AG04450 (cell line): ENCODE results near the gene NACA2. TPM values are rescaled to one million over a fixed set of nuclear protein-coding genes. Genes with fewer than 3 reads are reported as not detected.

Experiments used
- CTCF ChIA-PET: fragments of 300-600, 350-600 bp; formaldehyde crosslinking; extraction: SDS; loops from one replicate; lab custom pipeline; 2022; ENCODE audit warnings: antibody characterized with exemption, inconsistent platforms; lab: Charles Lee
- POLR2A ChIA-PET: fragments of 350-600 bp; formaldehyde crosslinking; extraction: SDS; loops from one replicate; lab custom pipeline; 2021; ENCODE audit warnings: antibody characterized with exemption, inconsistent platforms; lab: Yijun Ruan, JAX
- DNase-seq: peaks from one replicate; pipeline ENCODE4 v3.0.0-alpha.2; 2011; ENCODE audit warnings: low read depth, low spot score
- H3K27ac ChIP-seq: one replicate; pipeline ENCODE4 v1.5.1; 2012; ENCODE audit warnings: low read depth, low read length, control low read depth
- H3K27me3 ChIP-seq: one replicate; pipeline ENCODE4 v1.6.0; 2012; ENCODE audit warnings: low read length; ENCODE audit not compliant: control insufficient read depth, insufficient read depth
- H3K4me3 ChIP-seq: 2 replicates; pipeline ENCODE4 v1.5.1; 2011; ENCODE audit warnings: mild to moderate bottlenecking, low read depth, low read length, control low read depth
- H3K9me3 ChIP-seq: 2 replicates; pipeline ENCODE4 v1.5.1; 2012; ENCODE audit warnings: low read length; ENCODE audit not compliant: control insufficient read depth, insufficient read depth
- polyA plus RNA-seq: library from polyadenylated mRNA; depleted of rRNA; stranded (reverse); fragments of >200 nt; gene quantifications from 2 replicates; pipeline ENCODE4 v1.2.3, GENCODE V29; 2011
- TF ChIP-seq, protein P1 (sequence below): IDR thresholded peaks from 2 replicates; pipeline ENCODE4 v1.5.1; 2011; ENCODE audit warnings: low read depth, low read length, control low read depth, inconsistent platforms

Gene NACA2
- polyA plus RNA-seq, 1 experiment, result 0.56 TPM

GRCh38 chr17:61627125-61627524 lies 36.1 kb upstream of the NACA2 start:
- no peak overlapping the region for H3K27ac ChIP-seq
- ChIA-PET CTCF (no interaction called here), POLR2A (interaction anchor here (0.7 kb wide), 1 partner anchor 26 kb away, joined by 3 read pairs; no protein-coding TSS in a partner anchor)

DNA sequence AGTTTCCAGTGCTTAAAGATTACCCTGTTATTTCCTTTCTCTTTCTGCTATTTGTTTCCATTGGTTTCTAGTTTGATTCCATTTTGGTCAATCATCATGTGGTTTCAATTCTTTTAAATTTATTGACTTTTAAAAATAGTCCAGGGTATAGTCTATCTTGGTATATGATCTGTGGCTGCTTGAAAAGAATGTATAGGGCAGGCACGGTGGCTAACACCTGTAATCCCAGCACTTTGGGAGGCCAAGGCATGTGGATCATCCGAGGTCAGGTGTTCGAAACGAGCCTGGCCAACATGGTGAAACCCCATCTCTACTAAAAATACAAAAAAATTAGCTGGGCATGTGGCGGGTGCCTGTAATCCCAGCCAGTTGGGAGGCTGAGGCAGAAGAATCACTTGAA lies 34.5 kb upstream of the NACA2 start:
- ChIA-PET POLR2A (no interaction called here), CTCF (interaction anchor here (0.7 kb wide), 1 partner anchor 750 kb away, joined by 4 read pairs; no protein-coding TSS in a partner anchor)
- no peaks in the 10 kb centered on the region for H3K27me3 ChIP-seq
- TF ChIP-seq, protein P1, sequence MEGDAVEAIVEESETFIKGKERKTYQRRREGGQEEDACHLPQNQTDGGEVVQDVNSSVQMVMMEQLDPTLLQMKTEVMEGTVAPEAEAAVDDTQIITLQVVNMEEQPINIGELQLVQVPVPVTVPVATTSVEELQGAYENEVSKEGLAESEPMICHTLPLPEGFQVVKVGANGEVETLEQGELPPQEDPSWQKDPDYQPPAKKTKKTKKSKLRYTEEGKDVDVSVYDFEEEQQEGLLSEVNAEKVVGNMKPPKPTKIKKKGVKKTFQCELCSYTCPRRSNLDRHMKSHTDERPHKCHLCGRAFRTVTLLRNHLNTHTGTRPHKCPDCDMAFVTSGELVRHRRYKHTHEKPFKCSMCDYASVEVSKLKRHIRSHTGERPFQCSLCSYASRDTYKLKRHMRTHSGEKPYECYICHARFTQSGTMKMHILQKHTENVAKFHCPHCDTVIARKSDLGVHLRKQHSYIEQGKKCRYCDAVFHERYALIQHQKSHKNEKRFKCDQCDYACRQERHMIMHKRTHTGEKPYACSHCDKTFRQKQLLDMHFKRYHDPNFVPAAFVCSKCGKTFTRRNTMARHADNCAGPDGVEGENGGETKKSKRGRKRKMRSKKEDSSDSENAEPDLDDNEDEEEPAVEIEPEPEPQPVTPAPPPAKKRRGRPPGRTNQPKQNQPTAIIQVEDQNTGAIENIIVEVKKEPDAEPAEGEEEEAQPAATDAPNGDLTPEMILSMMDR, result no peak
- DNase-seq, result no peak
- no peaks in the 10 kb centered on the region for H3K9me3 ChIP-seq
- no peak overlapping the region for H3K27ac ChIP-seq
- H3K4me3 ChIP-seq, result no peak overlapping the region

More at GRCh38 chr17:61627125-61627524, 36.1 kb upstream of the NACA2 start:
- no peak overlapping the region for H3K4me3 ChIP-seq
- TF ChIP-seq, protein P1, result no peak
- H3K9me3 ChIP-seq, result no peaks in the 10 kb centered on the region
- no peaks in the 10 kb centered on the region for H3K27me3 ChIP-seq
- no peak for DNase-seq

GRCh38 chr17:61624951-61625350 lies 33.9 kb upstream of the NACA2 start:
- Histone ChIP-seq H3K27me3 (no peaks in the 10 kb centered on the region), H3K4me3 (no peak overlapping the region), H3K9me3 (peaks cover 4% of the 10 kb centered on the region; the same call in 1 of the 2 replicates), H3K27ac (no peak overlapping the region)
- CTCF ChIA-PET, result interaction anchor here (0.9 kb wide), 1 partner anchor 10 kb away, joined by 4 read pairs; no protein-coding TSS in a partner anchor
- POLR2A ChIA-PET, result no interaction called here
- DNase-seq, result no peak
- TF ChIP-seq, protein P1, result no peak

GRCh38 chr17:61621317-61621716 lies 30.3 kb upstream of the NACA2 start:
- Histone ChIP-seq H3K27me3 (no peaks in the 10 kb centered on the region), H3K9me3 (peaks cover 4% of the 10 kb centered on the region; the same call in 1 of the 2 replicates), H3K27ac (no peak overlapping the region), H3K4me3 (no peak overlapping the region)
- DNase-seq, result no peak
- TF ChIP-seq, protein P1, result no peak
- ChIA-PET POLR2A (no interaction called here), CTCF (interaction anchor here (1.8 kb wide), 1 partner anchor 215 kb away, joined by 6 read pairs; no protein-coding TSS in a partner anchor)

GRCh38 chr17:61619953-61620352 lies 28.9 kb upstream of the NACA2 start:
- H3K4me3 ChIP-seq, result no peak overlapping the region
- TF ChIP-seq, protein P1, result no peak
- no peak for DNase-seq
- CTCF ChIA-PET, result interaction anchor here (0.7 kb wide), 1 partner anchor 18 kb away, joined by 4 read pairs; no protein-coding TSS in a partner anchor
- peaks cover 4% of the 10 kb centered on the region; the same call in 1 of the 2 replicates for H3K9me3 ChIP-seq
- H3K27ac ChIP-seq, result no peak overlapping the region
- POLR2A ChIA-PET, result no interaction called here
- no peaks in the 10 kb centered on the region for H3K27me3 ChIP-seq
